ENCODE measurements around the gene TACO1.

TACO1 gene

DNA sequence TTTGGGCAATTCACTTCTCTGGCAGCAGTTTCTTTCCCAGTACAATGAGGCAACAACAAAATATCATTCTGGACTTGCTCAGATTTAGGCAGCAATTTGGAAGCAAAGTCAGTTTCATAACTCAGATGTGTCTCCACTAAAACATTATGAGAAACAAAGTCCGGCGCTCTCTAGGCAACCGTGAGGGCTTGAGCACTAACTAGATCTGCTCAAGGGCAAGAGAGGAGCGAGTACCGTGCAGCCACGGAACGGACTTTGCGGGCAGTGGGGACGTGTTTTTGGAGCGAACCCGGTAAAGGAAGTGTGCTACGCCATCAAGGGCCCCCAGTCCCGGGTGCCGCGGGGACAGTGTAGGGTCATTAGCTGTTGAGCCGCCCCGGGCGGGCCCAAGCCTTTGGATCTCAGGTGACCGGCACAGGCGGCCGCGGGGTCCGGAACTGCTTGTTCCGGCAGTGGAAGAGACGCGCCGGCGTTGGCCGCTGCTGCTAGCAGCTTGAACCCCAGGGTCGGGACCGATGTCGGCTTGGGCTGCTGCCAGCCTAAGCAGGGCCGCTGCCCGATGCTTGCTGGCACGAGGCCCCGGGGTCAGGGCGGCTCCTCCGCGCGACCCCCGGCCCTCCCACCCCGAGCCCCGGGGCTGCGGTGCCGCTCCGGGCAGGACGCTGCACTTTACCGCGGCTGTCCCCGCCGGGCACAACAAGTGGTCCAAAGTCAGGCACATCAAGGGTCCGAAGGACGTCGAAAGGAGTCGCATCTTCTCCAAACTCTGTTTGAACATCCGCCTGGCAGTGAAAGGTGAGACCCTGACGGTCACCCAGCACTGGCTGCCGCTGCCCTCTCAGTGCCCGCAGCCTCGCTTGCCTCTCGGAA, at the start of gene TACO1:
Gene TACO1 (plus strand): TSS at position 327 of the 870 bp plus-strand sequence. CDS start 189 bp downstream, at position 516.
- DNase-seq (ENCODE audit: low read depth in 2 of 2), result peak; percentile 53 to 56

DNA sequence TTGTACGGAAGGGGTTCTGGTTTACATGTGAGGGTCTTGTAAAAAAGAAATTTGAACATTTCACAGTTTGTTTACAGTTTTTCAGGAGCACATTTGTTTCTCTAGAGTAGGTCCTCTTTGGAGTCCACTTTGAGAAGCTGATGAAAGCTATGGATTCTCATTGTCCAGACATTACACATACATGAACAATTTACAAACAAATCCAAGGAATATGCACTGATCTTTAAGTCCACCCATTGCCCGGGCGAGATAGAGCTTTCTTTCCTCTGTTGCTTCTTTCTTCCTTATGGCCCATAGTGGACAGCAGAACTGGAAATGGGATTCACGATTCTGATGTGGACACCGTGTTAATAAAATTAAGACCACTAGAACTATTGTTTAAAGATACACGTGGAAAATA, 48.5 kb upstream of the TACO1 start:
- no peak for DNase-seq (ENCODE audit: low read depth in 2 of 2)

GRCh38 chr17:63555500-63556156, 45.1 kb upstream of the TACO1 start:
- no peak for DNase-seq (ENCODE audit: low read depth in 2 of 2)

DNA sequence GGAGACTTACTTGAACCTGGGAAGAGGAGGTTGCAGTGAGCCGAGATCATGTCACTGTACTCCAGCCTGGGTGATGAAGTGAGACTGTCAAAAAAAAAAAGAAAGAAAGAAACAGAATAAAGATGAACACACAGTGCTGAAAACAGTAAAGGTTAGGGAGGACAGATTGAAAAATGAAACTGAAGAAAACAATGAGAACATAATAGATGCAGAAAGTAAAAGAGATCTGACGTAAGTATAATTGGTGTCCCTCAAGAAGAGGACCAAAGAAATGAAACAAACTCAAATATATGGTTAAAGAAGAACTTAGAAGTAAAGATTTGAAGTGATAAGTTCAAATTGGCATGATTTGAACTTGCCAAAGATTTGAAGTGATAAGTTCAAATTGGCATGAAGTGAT, 43.3 kb upstream of the TACO1 start:
- no peak for DNase-seq (ENCODE audit: low read depth in 2 of 2)

GRCh38 chr17:63558441-63558840, 42.3 kb upstream of the TACO1 start:
- no peak for DNase-seq (ENCODE audit: low read depth in 2 of 2)

DNA sequence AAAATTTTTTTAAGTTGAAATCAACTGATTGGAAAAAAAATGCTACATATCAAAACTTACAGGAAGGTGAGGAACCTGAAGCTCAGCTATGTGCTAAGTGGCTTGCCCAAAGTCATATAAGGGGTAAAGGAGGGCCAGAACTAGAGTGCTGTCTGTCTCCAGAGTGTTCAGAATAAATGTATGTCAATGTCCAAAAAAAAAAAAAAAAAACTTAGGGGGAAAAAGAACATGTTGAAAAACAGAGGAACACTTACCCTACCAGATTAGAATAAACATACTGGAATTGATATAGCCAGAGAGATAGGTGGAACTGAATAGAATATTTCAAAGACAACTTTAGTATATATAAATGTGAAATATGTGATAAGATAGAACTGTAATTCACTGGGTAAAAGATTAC, 38.9 kb upstream of the TACO1 start:
- no peak for DNase-seq (ENCODE audit: low read depth in 2 of 2)

GRCh38 chr17:63563339-63563738, 37.4 kb upstream of the TACO1 start:
- no peak for DNase-seq (ENCODE audit: low read depth in 2 of 2)

DNA sequence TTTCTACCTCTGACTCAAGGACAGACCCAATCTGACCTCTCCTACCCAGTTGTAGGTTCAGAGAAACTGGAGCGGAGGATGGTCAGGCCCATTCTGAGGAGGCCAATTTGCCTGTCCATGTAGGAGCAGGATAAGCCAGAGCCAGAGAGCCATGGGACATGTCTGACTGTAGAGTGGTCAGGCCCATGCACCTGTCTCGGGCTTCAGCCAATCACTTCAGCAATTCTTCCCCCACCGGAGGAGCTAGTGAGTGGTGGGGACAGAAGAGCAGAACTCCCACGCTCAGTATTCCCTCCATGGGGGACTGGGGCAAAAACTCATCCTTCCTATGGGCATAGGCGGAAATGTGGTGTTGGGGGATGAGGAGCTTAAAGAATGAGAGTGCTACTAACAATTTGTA, 36.1 kb upstream of the TACO1 start:
- DNase-seq (ENCODE audit: low read depth in 2 of 2), result no peak

DNA sequence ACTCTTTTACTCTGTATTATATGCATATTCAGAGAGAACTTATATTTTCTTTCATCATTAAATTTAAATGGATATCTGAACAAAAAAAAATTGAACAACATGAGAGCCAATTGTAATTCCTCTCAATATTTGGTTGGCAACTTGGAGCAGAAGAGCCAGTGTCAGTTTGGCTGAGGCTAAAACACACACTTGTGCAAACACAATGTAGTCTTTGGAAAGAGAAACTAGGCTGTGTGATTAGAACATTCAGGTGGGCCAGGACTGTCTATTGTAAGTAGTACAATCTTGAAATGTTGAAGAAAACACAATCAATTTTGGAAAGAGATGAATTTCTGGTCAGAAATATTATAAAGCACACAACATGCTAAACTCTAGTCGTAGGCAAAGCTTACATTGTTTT, 33.5 kb upstream of the TACO1 start:
- no peak for DNase-seq (ENCODE audit: low read depth in 2 of 2)

GRCh38 chr17:63568563-63568962, 32.1 kb upstream of the TACO1 start:
- DNase-seq (ENCODE audit: low read depth in 2 of 2), result no peak

GRCh38 chr17:63571632-63572310, 28.9 kb upstream of the TACO1 start:
- DNase-seq (ENCODE audit: low read depth in 2 of 2), result no peak

DNA sequence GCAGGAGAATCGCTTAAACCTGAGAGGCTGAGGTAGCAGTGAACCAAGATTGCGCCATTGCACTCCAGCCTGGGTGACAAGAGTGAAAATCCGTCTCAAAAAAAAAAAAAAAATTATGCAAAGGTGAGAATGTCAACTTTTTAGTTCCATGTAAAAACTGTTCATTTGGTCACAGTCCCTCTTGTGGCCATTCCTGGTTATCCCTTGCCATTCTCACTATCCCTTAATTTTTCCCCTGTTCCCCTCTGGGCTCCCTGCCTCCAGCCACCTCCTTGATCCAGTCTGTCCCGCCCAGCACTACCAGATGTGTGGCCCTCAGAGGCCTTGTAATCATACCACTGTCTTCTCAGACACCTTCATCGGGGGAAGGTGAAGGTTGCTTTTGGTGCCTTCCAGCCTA, 27.1 kb upstream of the TACO1 start:
- DNase-seq (ENCODE audit: low read depth in 2 of 2), result no peak

GRCh38 chr17:63578027-63578768, 22.5 kb upstream of the TACO1 start:
- DNase-seq (ENCODE audit: low read depth in 2 of 2), result no peak

DNA sequence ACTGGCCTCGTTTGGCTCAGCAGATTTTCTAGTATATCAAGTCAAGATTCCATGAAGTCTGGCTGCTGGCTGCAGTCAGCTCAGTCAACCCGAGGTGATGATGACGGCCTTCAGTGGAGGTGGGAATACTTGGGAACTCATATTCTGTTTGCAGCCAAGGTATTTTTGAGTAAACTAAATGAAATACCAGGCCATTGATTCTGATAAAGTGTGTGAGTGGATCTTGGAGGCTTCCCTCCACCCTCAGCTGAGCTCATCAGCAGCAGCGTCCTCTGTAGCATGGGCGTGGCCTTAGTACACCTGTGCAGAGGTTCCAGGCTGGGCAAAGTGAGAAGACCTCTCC, 22.0 kb upstream of the TACO1 start:
- no peak for DNase-seq (ENCODE audit: low read depth in 2 of 2)

GRCh38 chr17:63579633-63580032, 21.1 kb upstream of the TACO1 start:
- DNase-seq (ENCODE audit: low read depth in 2 of 2), result no peak

- no peak for DNase-seq (ENCODE audit: low read depth in 2 of 2)
Measured at GRCh38 chr17:63587770-63588169, 12.9 kb upstream of the TACO1 start.

- no peak for DNase-seq (ENCODE audit: low read depth in 2 of 2)
Measured at GRCh38 chr17:63588797-63589196, 11.9 kb upstream of the TACO1 start.

DNA sequence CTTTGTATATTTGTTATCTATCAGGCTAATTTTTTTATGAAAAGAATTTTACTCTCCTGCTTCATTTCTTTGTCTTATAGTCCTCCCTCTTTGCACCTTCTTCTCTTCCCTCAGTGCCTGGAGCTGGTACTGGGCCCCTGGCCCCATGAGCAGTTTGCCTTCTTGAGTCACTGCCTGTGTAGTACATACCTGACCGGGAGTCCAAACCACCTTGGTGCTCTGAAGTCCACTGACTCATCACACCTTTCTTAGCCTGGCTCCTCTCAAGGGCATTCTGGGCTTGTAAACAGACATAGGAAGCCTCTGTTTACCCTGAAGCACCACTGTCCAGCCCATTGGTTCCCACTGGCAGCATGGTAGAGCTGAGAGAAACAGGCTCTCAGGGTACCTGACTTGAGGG, 11.0 kb upstream of the TACO1 start:
- no peak for DNase-seq (ENCODE audit: low read depth in 2 of 2)

- no peak for DNase-seq (ENCODE audit: low read depth in 2 of 2)
Measured at GRCh38 chr17:63592797-63593196, 7.9 kb upstream of the TACO1 start.

DNA sequence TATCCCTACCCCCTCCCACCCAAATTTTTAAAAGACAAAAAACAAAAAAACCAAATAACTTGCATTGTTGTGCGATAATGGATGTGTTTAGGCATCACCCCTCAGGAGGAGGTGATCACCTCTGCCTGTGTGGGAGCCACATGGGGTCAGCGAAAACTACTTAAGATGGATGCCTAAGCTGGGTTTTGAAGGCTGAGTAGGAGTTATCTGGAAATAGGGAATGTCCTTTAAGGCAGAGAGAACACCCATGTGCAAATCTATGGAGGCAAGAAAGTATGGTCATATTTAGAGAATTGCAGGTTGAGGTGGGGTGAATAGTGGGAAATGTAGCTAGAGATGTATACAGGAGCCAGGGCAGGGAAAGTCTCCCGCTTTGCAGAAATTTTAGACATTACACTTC, 5.6 kb upstream of the TACO1 start:
- DNase-seq (ENCODE audit: low read depth in 2 of 2), result no peak

- no peak for DNase-seq (ENCODE audit: low read depth in 2 of 2)
Measured at GRCh38 chr17:63596856-63597586, 3.7 kb upstream of the TACO1 start.

Measured in stimulated activated CD8-positive, alpha-beta memory T cell treated with anti-CD3 and anti-CD28 coated beads, Interleukin-2, amount 100 ng/mL, for 1 hour (primary cell).